Vagina (tissue), 2 donors: ENCODE measurements around the gene TSPAN5.

Experiments used
- POLR2AphosphoS5 ChIP-seq, 2 donors: sonication (generic); formaldehyde crosslinking; IDR thresholded peaks; one replicate each; pipeline ENCODE4 v1.9.0; 2017; ENCODE audit warnings: antibody characterized with exemption in 2 of 2, mild to moderate bottlenecking in 2 of 2, low read depth in 1 of 2; ENCODE audit not compliant: insufficient read depth in 1 of 2
- TF ChIP-seq, protein P1 (sequence below), 3 experiments: fragments of 450-650 bp in 2 of 3; fragments of 200-600 bp in 1 of 3; sonication (generic) in 1 of 3; IDR thresholded peaks; one replicate each; pipeline ENCODE4 v1.5.1; 2017 to 2019; ENCODE audit warnings: antibody characterized with exemption in 3 of 3, mild to moderate bottlenecking in 2 of 3, moderate library complexity in 2 of 3

DNA sequence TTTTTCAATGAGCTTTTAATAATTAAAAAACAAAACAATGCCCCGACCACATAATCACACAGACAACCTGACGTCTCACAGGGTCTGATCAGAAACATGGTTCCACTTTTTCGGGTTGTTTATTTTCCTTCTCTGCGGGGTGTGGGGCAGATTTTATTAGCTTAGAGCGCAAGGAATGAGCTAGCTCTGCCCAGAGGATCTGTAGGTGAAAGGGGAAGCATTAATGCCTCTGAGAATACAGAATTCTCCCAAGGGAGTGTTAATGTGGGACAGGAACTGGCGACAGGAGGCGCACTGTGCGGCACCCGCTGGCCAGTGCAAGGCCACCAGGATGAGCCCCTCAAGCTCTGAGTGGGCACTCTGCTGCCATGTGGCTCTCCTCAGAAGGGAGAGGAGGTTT lies 181.5 kb downstream of the TSPAN5 start:
- TF ChIP-seq POLR2AphosphoS5 (IDR thresholded peaks at IDR 0.05; ENCODE audit: insufficient read depth in 1 of 2, low read depth in 1 of 2) = no peak
- TF ChIP-seq, protein P1, sequence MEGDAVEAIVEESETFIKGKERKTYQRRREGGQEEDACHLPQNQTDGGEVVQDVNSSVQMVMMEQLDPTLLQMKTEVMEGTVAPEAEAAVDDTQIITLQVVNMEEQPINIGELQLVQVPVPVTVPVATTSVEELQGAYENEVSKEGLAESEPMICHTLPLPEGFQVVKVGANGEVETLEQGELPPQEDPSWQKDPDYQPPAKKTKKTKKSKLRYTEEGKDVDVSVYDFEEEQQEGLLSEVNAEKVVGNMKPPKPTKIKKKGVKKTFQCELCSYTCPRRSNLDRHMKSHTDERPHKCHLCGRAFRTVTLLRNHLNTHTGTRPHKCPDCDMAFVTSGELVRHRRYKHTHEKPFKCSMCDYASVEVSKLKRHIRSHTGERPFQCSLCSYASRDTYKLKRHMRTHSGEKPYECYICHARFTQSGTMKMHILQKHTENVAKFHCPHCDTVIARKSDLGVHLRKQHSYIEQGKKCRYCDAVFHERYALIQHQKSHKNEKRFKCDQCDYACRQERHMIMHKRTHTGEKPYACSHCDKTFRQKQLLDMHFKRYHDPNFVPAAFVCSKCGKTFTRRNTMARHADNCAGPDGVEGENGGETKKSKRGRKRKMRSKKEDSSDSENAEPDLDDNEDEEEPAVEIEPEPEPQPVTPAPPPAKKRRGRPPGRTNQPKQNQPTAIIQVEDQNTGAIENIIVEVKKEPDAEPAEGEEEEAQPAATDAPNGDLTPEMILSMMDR (IDR thresholded peaks at IDR 0.05) = no peak
